Panc1 (cell line): ENCODE data around the gene SMOC2. TPM values are rescaled to one million over a fixed set of nuclear protein-coding genes. Genes with fewer than 3 reads are reported as not detected.
"Not testable (repeated sequence)": the region's sequence is repeated elsewhere in the genome, so short reads cannot be mapped to it uniquely, and the experiment has no call there.

Experiments used
- ATAC-seq: fragments of 200-7000 bp; cut with Tn5 transposase; 2 replicates; pipeline ENCODE4 v1.9.1; 2020; ENCODE audit warnings: mild to moderate bottlenecking, moderate library complexity
- BruUV-seq: library from RNA; stranded (reverse); fragments of 400-500 nt; replicated peaks from 2 replicates; lab custom pipeline; 2021; lab: Mats Ljungman, UMichigan
- CTCF ChIA-PET: fragments of 300-600 bp; sonication (Branson Sonifier 250); formaldehyde crosslinking; loops from one replicate; lab custom pipeline; 2022; ENCODE audit warnings: antibody characterized with exemption; lab: Charles Lee
- POLR2A ChIA-PET: fragments of 300-600 bp; sonication (Branson Sonifier 250); formaldehyde crosslinking; loops from one replicate; lab custom pipeline; 2022; ENCODE audit warnings: antibody characterized with exemption; lab: Charles Lee
- DNase-seq: peaks from one replicate; pipeline ENCODE4 v3.0.0-alpha.2; 2010; ENCODE audit warnings: low read depth, low spot score
- H3K27ac ChIP-seq: 2 replicates; pipeline ENCODE4 v1.5.1; 2011; ENCODE audit warnings: mild to moderate bottlenecking, low read length, inconsistent platforms
- H3K27me3 ChIP-seq: fragments of 200-500 bp; sonication (Bioruptor generic); 2 replicates; pipeline ENCODE4 v1.6.0; 2014; ENCODE audit warnings: low read length, inconsistent platforms; ENCODE audit not compliant: control insufficient read depth, insufficient read depth
- H3K36me3 ChIP-seq: fragments of 200-500 bp; sonication (Bioruptor generic); 2 replicates; pipeline ENCODE4 v1.5.1; 2014; ENCODE audit warnings: inconsistent platforms, mild to moderate bottlenecking, low read length, moderate library complexity; ENCODE audit not compliant: control insufficient read depth, insufficient read depth
- H3K4me1 ChIP-seq: 2 replicates; pipeline ENCODE4 v1.5.1; 2011; ENCODE audit warnings: inconsistent platforms, mild to moderate bottlenecking, low read length, moderate library complexity; ENCODE audit not compliant: control insufficient read depth, insufficient read depth
- H3K4me3 ChIP-seq, 2 experiments: 2 replicates each; pipeline ENCODE4 v1.5.1; 2011 to 2012; ENCODE audit warnings: low read depth in 2 of 2, low read length in 2 of 2, mild to moderate bottlenecking in 2 of 2, inconsistent platforms in 1 of 2, moderate library complexity in 1 of 2
- H3K9me3 ChIP-seq: fragments of 200-500 bp; sonication (Bioruptor generic); 2 replicates; pipeline ENCODE4 v1.5.1; 2014; ENCODE audit warnings: low read depth, mild to moderate bottlenecking, inconsistent platforms, low read length, moderate library complexity; ENCODE audit not compliant: control insufficient read depth, insufficient read depth
- CTCF ChIP-seq: fragments of 450-650 bp; IDR thresholded peaks from 2 replicates; pipeline ENCODE4 v1.5.1; 2017; ENCODE audit warnings: mild to moderate bottlenecking
- POLR2AphosphoS5 ChIP-seq: IDR thresholded peaks from 2 replicates; pipeline ENCODE4 v1.6.1; 2012; ENCODE audit warnings: mild to moderate bottlenecking, low read depth, low read length, moderate library complexity
- REST ChIP-seq, 2 experiments: IDR thresholded peaks; 2 replicates each; pipeline ENCODE4 v1.6.1; 2011 to 2012; ENCODE audit warnings: low read depth in 2 of 2, control low read depth in 1 of 2, low read length in 1 of 2, mild to moderate bottlenecking in 1 of 2, moderate library complexity in 1 of 2; ENCODE audit not compliant: insufficient read depth in 1 of 2
- SIN3A ChIP-seq: IDR thresholded peaks from 2 replicates; pipeline ENCODE4 v1.6.1; 2012; ENCODE audit warnings: low read depth, mild to moderate bottlenecking, low read length, moderate library complexity, borderline replicate concordance; ENCODE audit not compliant: insufficient read depth
- TCF7L2 ChIP-seq: IDR thresholded peaks from 2 replicates; pipeline ENCODE4 v1.6.1; 2011; ENCODE audit warnings: mild to moderate bottlenecking, low read depth, low read length, inconsistent platforms
- in situ Hi-C: cut with HindIII; loops from 2 replicates; pipeline ENCODE4 v1.10.0; 2016; ENCODE audit warnings: low sequenced_read_pairs, low pct_unique_long_range_greater_than_20kb
- intact Hi-C: fragments of 100-400 bp; cut with micrococcal nuclease; formaldehyde crosslinking; loops from one replicate; pipeline ENCODE4 v1.10.0; 2022; ENCODE audit not compliant: unreplicated experiment
- total RNA-seq: library from RNA; stranded (reverse); gene quantifications from one replicate; pipeline ENCODE4 v1.2.1, GENCODE V29; 2021; ENCODE audit not compliant: unreplicated experiment

The SMOC2 gene
- total RNA-seq, 1 experiment from 2014 or later = 0.13 TPM

DNA sequence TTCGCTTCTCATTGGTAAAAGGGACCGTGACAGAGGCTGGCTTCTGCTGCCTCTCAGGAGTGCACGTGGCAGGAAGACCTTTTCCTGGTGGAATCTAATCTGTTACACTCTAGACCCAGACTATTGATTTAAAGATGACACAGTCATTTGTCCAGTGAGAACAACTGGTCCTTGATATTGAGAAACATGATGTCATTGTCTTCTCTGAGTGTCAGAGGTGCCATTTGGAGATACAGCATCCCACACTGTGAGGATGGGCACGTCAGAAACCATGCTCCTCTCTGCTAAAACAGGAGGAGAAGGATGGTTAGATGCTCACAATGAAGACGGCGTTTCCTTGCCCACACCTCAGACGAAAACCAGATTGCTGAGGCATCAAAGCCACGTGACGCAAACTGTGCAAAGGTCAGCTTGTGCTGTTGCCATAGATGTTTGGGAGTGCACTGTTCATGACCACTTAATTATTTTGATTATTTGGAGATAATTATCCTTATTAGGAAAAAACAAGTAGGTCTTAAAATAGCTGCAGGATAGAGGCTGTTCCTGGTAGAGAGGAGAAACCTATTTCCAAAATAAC is 169.0 kb downstream of the SMOC2 start:
- in situ Hi-C loops (no loop called here), intact Hi-C loops (loop anchor here (10.0 kb wide), 1 partner anchor 275 kb away; no protein-coding TSS in a partner anchor)
- H3K4me1 ChIP-seq = no peaks in the 10 kb centered on the region
- ChIA-PET POLR2A (no interaction called here), CTCF (no interaction called here)
- no peak overlapping the region for H3K27ac ChIP-seq
- ATAC-seq = no peak
- BruUV-seq = no TSS peak
- H3K9me3 ChIP-seq = no peaks in the 10 kb centered on the region
- no peak for DNase-seq
- H3K36me3 ChIP-seq = no peaks in the 10 kb centered on the region
- H3K27me3 ChIP-seq = peaks cover 5% of the 10 kb centered on the region
- no peak overlapping the region for H3K4me3 ChIP-seq
- TF ChIP-seq SIN3A (no peak), REST (IDR thresholded peaks at IDR 0.05; ENCODE audit: insufficient read depth in 1 of 2, low read depth in 2 of 2, low read length in 1 of 2) (no peak), POLR2AphosphoS5 (no peak), CTCF (no peak), TCF7L2 (no peak)

- BruUV-seq, H3K27ac ChIP-seq, H3K27me3 ChIP-seq, H3K9me3 ChIP-seq, H3K36me3 ChIP-seq, in situ Hi-C loops, CTCF ChIA-PET, H3K4me3 ChIP-seq, H3K4me1 ChIP-seq, POLR2A ChIA-PET, ATAC-seq, DNase-seq: not testable (repeated sequence)
- intact Hi-C loops = loop anchor here (10.0 kb wide), 1 partner anchor 274 kb away; no protein-coding TSS in a partner anchor
These were observed 170.0 kb downstream of the SMOC2 start for GRCh38 chr6:168610966-168611365.

- Histone ChIP-seq H3K4me1 (no peaks in the 10 kb centered on the region), H3K9me3 (no peaks in the 10 kb centered on the region), H3K36me3 (no peaks in the 10 kb centered on the region), H3K27me3 (peaks cover 3% of the 10 kb centered on the region; the same call in 1 of the 2 replicates), H3K4me3 (no peak overlapping the region), H3K27ac (no peak overlapping the region)
- ChIA-PET POLR2A (no interaction called here), CTCF (no interaction called here)
- DNase-seq = no peak
- intact Hi-C loops (loop anchor here (10.0 kb wide), 1 partner anchor 273 kb away; no protein-coding TSS in a partner anchor), in situ Hi-C loops (no loop called here)
- BruUV-seq = no TSS peak
- no peak for TF ChIP-seq REST (IDR thresholded peaks at IDR 0.05; ENCODE audit: insufficient read depth in 1 of 2, low read depth in 2 of 2, low read length in 1 of 2)
- TF ChIP-seq POLR2AphosphoS5 = no peak
- TF ChIP-seq CTCF = no peak
- no peak for TF ChIP-seq SIN3A
- TF ChIP-seq TCF7L2 = no peak
- no peak for ATAC-seq
These were observed 170.7 kb downstream of the SMOC2 start for GRCh38 chr6:168611691-168612090.
